Measurements from ENCODE around the gene PANK2. TPM values are rescaled to one million over a fixed set of nuclear protein-coding genes. Genes with fewer than 3 reads are reported as not detected.

PANK2 gene
- total RNA-seq, 4 donors from 2014 or later = 35.7 to 44.1 (median 42.3) TPM

GRCh38 chr20:3919352-3919751 lies 30.2 kb downstream of the PANK2 start:
- intact Hi-C loops (cut with DNase I; ENCODE audit: low total_unique reads) = loop anchor here (5.0 kb wide), 1 partner anchor 748 kb away; no protein-coding TSS in a partner anchor
- H3K4me3 ChIP-seq (ENCODE audit: low read depth, poor library complexity, severe bottlenecking) = no peak overlapping the region
- no peak for DNase-seq (ENCODE audit: low spot score in 2 of 2)
- 96 to 97% methylated on average over 1 of the region's 1 CpG for WGBS, 2 donors
- no peak for TF ChIP-seq POLR2A (IDR thresholded peaks at IDR 0.05)
- TF ChIP-seq, protein P1, sequence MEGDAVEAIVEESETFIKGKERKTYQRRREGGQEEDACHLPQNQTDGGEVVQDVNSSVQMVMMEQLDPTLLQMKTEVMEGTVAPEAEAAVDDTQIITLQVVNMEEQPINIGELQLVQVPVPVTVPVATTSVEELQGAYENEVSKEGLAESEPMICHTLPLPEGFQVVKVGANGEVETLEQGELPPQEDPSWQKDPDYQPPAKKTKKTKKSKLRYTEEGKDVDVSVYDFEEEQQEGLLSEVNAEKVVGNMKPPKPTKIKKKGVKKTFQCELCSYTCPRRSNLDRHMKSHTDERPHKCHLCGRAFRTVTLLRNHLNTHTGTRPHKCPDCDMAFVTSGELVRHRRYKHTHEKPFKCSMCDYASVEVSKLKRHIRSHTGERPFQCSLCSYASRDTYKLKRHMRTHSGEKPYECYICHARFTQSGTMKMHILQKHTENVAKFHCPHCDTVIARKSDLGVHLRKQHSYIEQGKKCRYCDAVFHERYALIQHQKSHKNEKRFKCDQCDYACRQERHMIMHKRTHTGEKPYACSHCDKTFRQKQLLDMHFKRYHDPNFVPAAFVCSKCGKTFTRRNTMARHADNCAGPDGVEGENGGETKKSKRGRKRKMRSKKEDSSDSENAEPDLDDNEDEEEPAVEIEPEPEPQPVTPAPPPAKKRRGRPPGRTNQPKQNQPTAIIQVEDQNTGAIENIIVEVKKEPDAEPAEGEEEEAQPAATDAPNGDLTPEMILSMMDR (IDR thresholded peaks at IDR 0.05) = no peak

DNA sequence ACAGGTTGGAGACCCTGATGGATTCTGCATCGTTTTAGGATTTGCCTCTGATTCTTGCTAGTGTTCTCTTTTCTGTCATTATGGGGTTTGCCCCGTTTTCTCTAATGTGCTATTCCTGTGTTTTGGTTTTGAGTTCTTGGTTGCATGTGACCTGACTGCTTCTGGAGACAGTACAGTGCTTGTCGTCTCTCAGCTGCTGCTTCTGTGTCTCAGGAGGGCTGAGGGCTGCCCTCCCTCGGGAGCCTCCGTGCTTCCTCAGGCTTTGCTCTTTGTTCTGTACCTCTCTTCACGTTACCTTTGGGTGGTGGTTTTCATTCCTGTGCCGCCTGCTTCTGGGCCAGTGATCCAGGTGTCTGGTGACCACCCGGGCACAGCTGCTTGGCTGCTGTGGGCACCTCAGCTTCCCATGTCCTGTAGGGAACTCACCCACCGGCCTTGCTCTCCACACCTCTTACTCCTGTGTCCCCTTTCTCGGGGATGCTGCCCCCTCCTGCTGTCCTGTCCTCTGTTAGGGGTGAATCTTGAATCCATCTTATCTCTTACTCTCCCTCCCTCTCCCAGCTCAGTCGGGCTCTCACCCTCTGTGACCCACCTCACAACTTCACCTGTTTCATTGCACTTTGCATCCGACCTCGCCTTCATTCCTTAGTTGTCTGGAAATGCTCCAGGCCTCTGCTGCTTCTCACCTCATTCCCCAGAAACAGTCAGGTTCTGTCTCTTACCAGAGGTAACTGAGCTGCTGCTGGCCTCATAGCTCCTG lies 33.2 kb downstream of the PANK2 start:
- peak in 1 of 2 donors; percentile 77 for DNase-seq (ENCODE audit: low spot score in 2 of 2)
- WGBS, 2 donors = 73 to 76% methylated on average over 13 of the region's 13 CpGs
- intact Hi-C loops (cut with DNase I; ENCODE audit: low total_unique reads) = no loop called here
- TF ChIP-seq, protein P1 (IDR thresholded peaks at IDR 0.05) = no peak
- no peak for TF ChIP-seq POLR2A (IDR thresholded peaks at IDR 0.05)
- no peak overlapping the region for H3K4me3 ChIP-seq (ENCODE audit: low read depth, poor library complexity, severe bottlenecking)

DNA sequence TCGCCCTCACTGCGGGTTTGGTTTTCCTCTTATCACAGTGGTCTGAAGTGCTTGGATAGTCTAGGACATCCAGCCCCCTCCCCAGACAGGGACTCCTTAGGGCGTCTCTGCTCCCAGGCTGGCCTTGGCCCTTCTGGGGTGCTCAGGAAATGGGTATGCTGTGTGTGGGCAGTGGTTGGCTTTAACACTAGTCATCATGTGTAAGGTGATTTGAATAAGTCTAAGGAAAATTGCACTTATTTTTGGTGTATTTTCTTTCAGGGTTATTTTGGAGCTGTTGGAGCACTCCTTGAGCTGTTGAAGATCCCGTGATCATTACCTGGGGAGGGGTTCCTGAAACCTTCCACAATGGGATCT lies 33.8 kb downstream of the PANK2 start:
- intact Hi-C loops (cut with DNase I; ENCODE audit: low total_unique reads) = no loop called here
- WGBS, 2 donors = 91 to 92% methylated on average over 4 of the region's 4 CpGs
- TF ChIP-seq, protein P1 (IDR thresholded peaks at IDR 0.05) = no peak
- no peak for TF ChIP-seq POLR2A (IDR thresholded peaks at IDR 0.05)
- H3K4me3 ChIP-seq (ENCODE audit: low read depth, poor library complexity, severe bottlenecking) = no peak overlapping the region
- peak in 1 of 2 donors; percentile 75 for DNase-seq (ENCODE audit: low spot score in 2 of 2)

DNA sequence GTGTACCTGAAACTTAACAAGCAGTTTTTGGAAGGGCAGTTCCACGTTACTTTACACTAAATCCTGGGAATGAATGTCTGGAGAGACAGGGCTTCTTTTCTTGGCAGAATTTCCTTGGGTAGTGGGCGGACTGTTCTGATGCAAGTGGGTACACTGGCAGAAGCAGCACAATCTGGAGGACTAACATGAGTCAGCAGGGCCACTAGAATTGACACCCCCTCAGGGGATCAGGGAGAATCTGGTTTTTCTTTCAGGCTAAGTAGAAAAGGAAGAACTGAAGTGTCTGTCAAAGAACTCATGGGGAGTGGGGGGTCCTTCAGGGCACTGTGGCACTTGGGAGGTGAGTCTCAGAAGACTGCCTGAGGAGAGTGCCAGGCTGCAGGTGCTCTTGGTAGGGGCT lies 34.6 kb downstream of the PANK2 start:
- WGBS, 2 donors = 54 to 78% methylated on average over 2 of the region's 2 CpGs
- intact Hi-C loops (cut with DNase I; ENCODE audit: low total_unique reads) = no loop called here
- TF ChIP-seq, protein P1 (IDR thresholded peaks at IDR 0.05) = no peak
- TF ChIP-seq POLR2A (IDR thresholded peaks at IDR 0.05) = no peak
- DNase-seq (ENCODE audit: low spot score in 2 of 2) = no peak
- no peak overlapping the region for H3K4me3 ChIP-seq (ENCODE audit: low read depth, poor library complexity, severe bottlenecking)

DNA sequence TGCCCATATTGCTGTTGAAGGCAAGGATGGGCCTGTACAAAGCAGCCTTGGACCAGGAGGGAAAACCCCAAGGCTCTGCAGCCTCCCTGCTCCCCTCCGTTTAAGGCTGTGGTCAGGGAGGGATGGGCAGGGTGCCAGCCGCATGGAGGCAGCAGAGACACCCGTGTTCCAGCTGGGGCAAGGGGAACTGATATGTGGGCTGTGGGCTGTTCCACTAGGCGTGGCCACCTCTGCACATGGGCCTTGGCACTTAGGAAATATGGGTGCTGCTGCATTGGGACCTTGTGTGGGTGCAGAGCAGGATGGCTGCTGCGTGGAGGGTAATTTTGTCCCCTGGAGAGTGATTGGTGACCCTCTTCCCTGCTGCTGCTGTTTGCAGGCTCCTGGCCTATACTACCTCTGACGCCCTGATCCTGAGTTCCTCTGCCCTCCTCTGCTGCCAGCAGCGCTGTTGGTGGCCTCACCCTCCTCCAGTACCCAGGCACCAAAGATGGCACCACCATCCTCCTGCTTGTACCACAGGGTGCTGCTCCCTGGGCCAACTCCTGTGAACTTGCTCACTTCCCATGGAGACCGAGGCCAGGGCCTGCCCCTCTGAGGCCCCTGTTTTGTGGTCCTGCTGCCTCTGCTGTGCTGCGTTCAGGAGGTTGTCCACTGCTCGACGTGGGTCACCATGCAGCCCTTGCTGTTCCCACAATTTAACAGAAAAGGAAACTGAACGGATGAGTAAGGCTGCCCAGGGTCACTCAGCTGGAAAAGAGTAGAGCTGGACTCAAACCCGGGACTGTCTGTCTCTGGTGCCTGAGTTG lies 35.3 kb downstream of the PANK2 start:
- intact Hi-C loops (cut with DNase I; ENCODE audit: low total_unique reads) = no loop called here
- DNase-seq (ENCODE audit: low spot score in 2 of 2) = peak in 1 of 2 donors; percentile 89
- 67 to 74% methylated on average over 12 to 13 of the region's 13 CpGs for WGBS, 2 donors
- no peak overlapping the region for H3K4me3 ChIP-seq (ENCODE audit: low read depth, poor library complexity, severe bottlenecking)
- TF ChIP-seq, protein P1 (IDR thresholded peaks at IDR 0.05) = no peak
- no peak for TF ChIP-seq POLR2A (IDR thresholded peaks at IDR 0.05)

Measured in lower leg skin (tissue), 4 donors.